Kidney (tissue), 14 donors: Measurements from ENCODE around the gene DLX3. TPM values are rescaled to one million over a fixed set of nuclear protein-coding genes. Genes with fewer than 3 reads are reported as not detected.

Experiments used
- DNase-seq, 5 donors: peaks; one replicate each; pipeline ENCODE4 v3.0.0-alpha.2; 2013 to 2020
- FAIRE-seq: peaks from 2 replicates; lab custom pipeline; 2012; peaks lifted over from hg19 to GRCh38; lab: Jason Lieb, UNC
- H3K27ac ChIP-seq, 2 donors: one replicate each; pipeline ENCODE4 v1.7.0; 2013; ENCODE audit warnings: low read depth in 2 of 2, low read length in 2 of 2, inconsistent platforms in 1 of 2
- H3K27me3 ChIP-seq: one replicate; pipeline ENCODE4 v1.7.1; 2013; ENCODE audit warnings: low read length, inconsistent platforms; ENCODE audit not compliant: control insufficient read depth, insufficient read depth
- H3K36me3 ChIP-seq, 3 donors: one replicate each; pipeline versions ENCODE4 v1.7.0 to v1.7.1; 2013; ENCODE audit warnings: low read length in 3 of 3, control low read depth in 1 of 3, inconsistent platforms in 1 of 3; ENCODE audit not compliant: insufficient read depth in 3 of 3, control insufficient read depth in 2 of 3
- H3K4me1 ChIP-seq, 3 donors: one replicate each; pipeline versions ENCODE4 v1.7.0 to v1.7.1; 2013; ENCODE audit warnings: low read length in 3 of 3, inconsistent platforms in 1 of 3, low read depth in 1 of 3; ENCODE audit not compliant: control insufficient read depth in 2 of 3, insufficient read depth in 2 of 3
- H3K4me3 ChIP-seq, 3 donors: one replicate each; pipeline versions ENCODE4 v1.7.0 to v1.8.1; 2013; ENCODE audit warnings: low read length in 3 of 3, control low read depth in 1 of 3, inconsistent platforms in 1 of 3
- H3K9ac ChIP-seq, 3 donors: one replicate each; pipeline versions ENCODE4 v1.7.0 to v1.7.1; 2013; ENCODE audit warnings: low read length in 3 of 3, control low read depth in 1 of 3, inconsistent platforms in 1 of 3
- H3K9me3 ChIP-seq, 3 donors: one replicate each; pipeline versions ENCODE4 v1.7.0 to v1.7.1; 2013; ENCODE audit warnings: low read length in 3 of 3, control low read depth in 1 of 3, inconsistent platforms in 1 of 3; ENCODE audit not compliant: control insufficient read depth in 2 of 3, insufficient read depth in 1 of 3
- CTCF ChIP-seq: IDR thresholded peaks from 3 replicates; pipeline ENCODE4 v1.5.1; 2012; ENCODE audit warnings: mild to moderate bottlenecking, moderate library complexity, borderline replicate concordance; ENCODE audit not compliant: insufficient read depth; ENCODE audit errors: extremely low read depth
- intact Hi-C: fragments of 100-400 bp; cut with DNase I; formaldehyde crosslinking; loops from one replicate; pipeline ENCODE4 v1.11.1; 2022
- polyA plus RNA-seq: library from polyadenylated mRNA; stranded (reverse); fragments of 350-450 nt; fragmentation: Illumina TruSeq; extraction: RNeasy Lipid Tissue Mini Kit (QIAGEN cat#74804); gene quantifications from one replicate; pipeline ENCODE4 v1.2.3, GENCODE V29; 2014; ENCODE audit warnings: low read depth, low replicate concordance; ENCODE audit not compliant: insufficient read depth
- total RNA-seq: library from RNA; stranded (reverse); fragmentation: NEBNext Ultra II Directional; extraction: Animal tissue kit (Norgen Biotek cat#: 25700); gene quantifications from one replicate; pipeline ENCODE4 v1.2.1, GENCODE V29; 2021
- donor health status: control.
- donor health status: control.
- donor health status: control.
- donor health status: control.
- donor health status: control.
- donor health status: DM: yes; HTN: yes; CAD: no.
- donor health status: Normal renal cell carcinoma (clear cell type).

Gene DLX3
- total and polyA plus RNA-seq, 2 donors from 2014 or later, result 0.41 to 0.47 TPM

GRCh38 chr17:49992191-49992932 is 2.7 kb downstream of the DLX3 start:
- Histone ChIP-seq H3K4me3 (no peak overlapping the region), H3K4me1 (peaks cover 0 to 18% (median 8%) of the 10 kb centered on the region in 3 donors), H3K9ac (no peak overlapping the region), H3K27me3 (peaks cover 37% of the 10 kb centered on the region), H3K9me3 (peaks cover 0 to 2% (median 0%) of the 10 kb centered on the region in 3 donors), H3K36me3 (no peaks in the 10 kb centered on the region), H3K27ac (no peak overlapping the region)
- DNase-seq (peak in 1 of 5 donors; percentile 58), FAIRE-seq (no peak)
- intact Hi-C loops, result loop anchor here (10.0 kb wide), 1 partner anchor 428 kb away; no protein-coding TSS in a partner anchor
- no peak for TF ChIP-seq CTCF

GRCh38 chr17:49991409-49991808 is 3.6 kb downstream of the DLX3 start:
- intact Hi-C loops, result loop anchor here (10.0 kb wide), 1 partner anchor 427 kb away; no protein-coding TSS in a partner anchor
- Histone ChIP-seq H3K27ac (no peak overlapping the region), H3K4me1 (peaks cover 0 to 15% (median 6%) of the 10 kb centered on the region in 3 donors), H3K4me3 (no peak overlapping the region), H3K36me3 (no peaks in the 10 kb centered on the region), H3K27me3 (peaks cover 37% of the 10 kb centered on the region), H3K9ac (no peak overlapping the region), H3K9me3 (peaks cover 0 to 2% (median 0%) of the 10 kb centered on the region in 3 donors)
- TF ChIP-seq CTCF, result no peak
- DNase-seq (peak in 2 of 5 donors; percentile 35 to 61), FAIRE-seq (no peak)

GRCh38 chr17:49990921-49991320 is 4.1 kb downstream of the DLX3 start:
- intact Hi-C loops, result loop anchor here (10.0 kb wide), 1 partner anchor 426 kb away; no protein-coding TSS in a partner anchor
- TF ChIP-seq CTCF, result no peak
- no peaks in the 10 kb centered on the region for H3K36me3 ChIP-seq
- H3K9ac ChIP-seq, result no peak overlapping the region
- FAIRE-seq (no peak), DNase-seq (peak in 2 of 5 donors; percentile 17 to 40)
- H3K9me3 ChIP-seq, result peaks cover 0 to 2% (median 0%) of the 10 kb centered on the region in 3 donors
- no peak overlapping the region for H3K27ac ChIP-seq
- peaks cover 0 to 13% (median under 1%) of the 10 kb centered on the region in 3 donors for H3K4me1 ChIP-seq
- peaks cover 32% of the 10 kb centered on the region for H3K27me3 ChIP-seq
- H3K4me3 ChIP-seq, result no peak overlapping the region
